Measurements from ENCODE around the gene PRICKLE2.

- TF ChIP-seq CTCF (IDR thresholded peaks at IDR 0.05): no peak
- no peak for TF ChIP-seq ZFX (IDR thresholded peaks at IDR 0.05; ENCODE audit: borderline replicate concordance)
Observed at GRCh38 chr3:64078966-64079365, 146.3 kb downstream of the PRICKLE2 start.
